Fibroblast of pulmonary artery (primary cell): ENCODE measurements around the gene HTR2C.
"Not testable (repeated sequence)": the region's sequence is repeated elsewhere in the genome, so short reads cannot be mapped to it uniquely, and the experiment has no call there.

Experiments
- DNase-seq: peaks from one replicate; pipeline ENCODE4 v3.0.0-alpha.2; 2010; ENCODE audit warnings: low read depth
- H3K4me3 ChIP-seq: replicated peaks from 2 replicates; pipeline ENCODE4 v1.5.1; 2011; ENCODE audit warnings: low read depth, mild to moderate bottlenecking, control low read depth, low read length, moderate library complexity
- CTCF ChIP-seq: IDR thresholded peaks from 2 replicates; pipeline ENCODE4 v1.5.1; 2011; ENCODE audit warnings: mild to moderate bottlenecking, control low read depth, low read length, inconsistent platforms; ENCODE audit errors: missing control alignments

Gene HTR2C

DNA sequence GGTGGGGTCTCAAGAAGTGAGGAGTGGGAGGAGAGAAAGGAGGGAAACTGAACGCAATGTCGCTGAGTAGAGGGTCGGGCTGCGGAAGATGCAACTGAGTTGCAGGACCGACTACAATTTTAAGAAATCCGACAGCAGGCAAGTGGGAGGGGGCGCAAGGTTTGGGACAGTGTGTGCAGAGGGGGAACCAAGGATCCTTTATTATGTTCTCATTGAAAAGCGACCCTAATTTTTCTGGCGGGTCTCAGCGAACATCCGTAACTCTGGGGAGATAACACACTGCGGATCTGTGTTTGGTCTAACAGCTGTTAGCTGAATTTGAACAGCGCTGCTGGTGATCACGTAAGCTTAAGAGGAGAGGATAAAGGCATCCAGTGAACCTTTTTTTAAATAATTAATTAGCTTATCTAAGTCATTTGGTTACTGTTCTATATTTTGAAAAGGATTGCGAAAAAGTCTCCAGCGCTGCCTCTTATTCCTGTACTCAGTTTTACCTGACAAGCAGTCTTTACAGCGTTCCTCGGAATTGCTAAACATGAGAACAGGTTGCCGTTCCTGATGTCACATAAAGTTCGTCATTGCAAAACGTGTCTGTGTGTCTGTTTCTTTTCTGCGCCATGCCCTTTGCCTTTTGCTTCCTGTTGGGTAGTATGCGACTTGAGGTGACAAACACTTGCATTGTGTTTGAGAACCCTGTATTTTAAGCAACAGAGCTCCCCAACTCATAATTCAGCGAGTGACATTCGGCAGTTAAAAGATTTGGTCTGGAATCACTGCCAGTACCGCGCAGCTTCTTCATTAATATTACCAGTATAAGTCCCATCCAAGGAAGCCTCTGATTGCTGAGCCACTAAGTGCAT, 1.3 kb downstream of the HTR2C start:
- no peak for DNase-seq
- no peak for TF ChIP-seq CTCF
- H3K4me3 ChIP-seq = no peak overlapping the region

GRCh38 chrX:114591121-114591520, 7.2 kb downstream of the HTR2C start:
- TF ChIP-seq CTCF = no peak
- H3K4me3 ChIP-seq = no peak overlapping the region
- no peak for DNase-seq

DNA sequence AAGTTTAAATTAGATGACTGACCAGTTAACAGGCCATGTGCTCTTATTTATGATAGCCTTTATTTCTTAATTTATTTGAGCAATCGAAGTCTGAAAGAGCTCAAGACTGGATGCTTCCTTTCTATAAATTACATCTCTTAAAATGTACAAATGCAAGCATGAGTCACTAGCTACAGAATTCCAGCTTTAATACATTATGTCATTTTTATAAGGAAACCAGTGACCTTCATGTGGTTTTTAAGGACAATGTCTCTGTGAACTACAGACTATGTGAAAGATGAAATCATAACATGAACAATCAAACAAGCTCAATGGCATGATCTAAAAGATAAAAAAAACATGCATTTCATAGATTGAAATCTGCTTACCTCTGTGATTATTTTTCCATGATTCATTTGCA, 15.4 kb downstream of the HTR2C start:
- no peak for TF ChIP-seq CTCF

GRCh38 chrX:114599911-114600310, 16.0 kb downstream of the HTR2C start:
- DNase-seq = no peak
- TF ChIP-seq CTCF = no peak
- H3K4me3 ChIP-seq = no peak overlapping the region

More for the DNA sequence above, 15.4 kb downstream of the HTR2C start:
- DNase-seq = no peak
- no peak overlapping the region for H3K4me3 ChIP-seq

- not testable (repeated sequence) for DNase-seq, H3K4me3 ChIP-seq
Observed at GRCh38 chrX:114606619-114607018, 22.7 kb downstream of the HTR2C start.

DNA sequence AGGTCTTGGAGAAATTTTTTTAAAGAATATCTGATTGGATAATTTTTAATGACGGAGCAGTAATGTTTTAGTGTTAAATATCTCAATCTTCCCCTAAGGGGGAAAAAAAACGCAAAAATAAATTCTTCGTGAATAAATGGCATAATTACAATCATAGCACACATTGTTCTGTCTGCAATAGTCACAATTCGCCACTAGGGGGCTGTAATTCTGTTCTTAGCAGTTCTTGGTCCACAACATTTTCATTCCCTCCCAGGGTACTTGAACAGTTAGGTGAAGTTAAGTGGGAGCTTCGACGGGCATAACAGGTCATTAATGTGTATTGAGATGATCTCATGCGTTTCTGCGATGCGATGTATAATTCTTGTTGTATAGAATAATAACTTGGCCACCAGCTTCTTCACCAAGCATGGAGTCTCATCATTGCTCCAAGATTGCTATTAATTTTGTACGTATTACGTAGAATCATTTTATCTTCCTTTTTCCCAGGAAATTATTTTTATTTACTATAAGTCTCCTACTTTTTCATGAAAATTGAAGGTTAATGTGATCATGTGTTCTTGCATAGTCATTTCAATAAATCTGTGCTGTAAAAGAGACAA, 27.2 kb downstream of the HTR2C start:
- peak; percentile 60 for DNase-seq

More for the DNA sequence above, 27.2 kb downstream of the HTR2C start:
- H3K4me3 ChIP-seq = no peak overlapping the region
- peak; percentile 69 for TF ChIP-seq CTCF
